NCI-H1092 treated with DMSO at 0.1 percent for 48 hours (cell line): ENCODE results near the gene GMCL2.
"Not testable (repeated sequence)": the region's sequence is repeated elsewhere in the genome, so short reads cannot be mapped to it uniquely, and the experiment has no call there.

ENCODE experiments used
- DNase-seq: peaks from one replicate; lab custom pipeline; 2025; lab: John Stamatoyannopoulos, UW

Gene GMCL2

DNA sequence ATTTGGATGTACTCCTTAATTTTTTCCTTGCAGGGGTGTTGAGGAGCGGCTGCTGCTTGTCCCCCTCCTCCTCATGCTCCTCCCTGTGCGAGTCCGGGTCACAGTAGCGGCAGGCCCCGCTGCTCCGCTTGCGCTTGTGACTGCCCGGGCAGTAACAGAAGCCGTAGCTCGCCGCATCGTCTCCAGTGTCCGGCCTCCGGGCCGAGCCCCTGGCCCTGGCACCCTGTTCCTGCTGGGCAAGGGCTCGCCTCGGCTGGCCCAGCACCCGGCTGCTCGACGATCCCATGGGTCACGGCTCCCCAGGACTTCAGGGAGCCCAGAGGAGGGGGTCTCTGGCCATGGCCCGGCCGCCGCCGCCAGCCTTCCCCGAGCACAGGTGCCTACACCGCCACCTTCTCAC is at the start of gene GMCL2:
GMCL2 (minus strand) TSS at position 358 of the 400 bp plus-strand sequence; CDS start at position 286, 72 bp downstream.
- DNase-seq, result no peak

- no peak for DNase-seq
Measured at GRCh38 chr5:178236679-178237078, 49.5 kb upstream of the GMCL2 start.

DNA sequence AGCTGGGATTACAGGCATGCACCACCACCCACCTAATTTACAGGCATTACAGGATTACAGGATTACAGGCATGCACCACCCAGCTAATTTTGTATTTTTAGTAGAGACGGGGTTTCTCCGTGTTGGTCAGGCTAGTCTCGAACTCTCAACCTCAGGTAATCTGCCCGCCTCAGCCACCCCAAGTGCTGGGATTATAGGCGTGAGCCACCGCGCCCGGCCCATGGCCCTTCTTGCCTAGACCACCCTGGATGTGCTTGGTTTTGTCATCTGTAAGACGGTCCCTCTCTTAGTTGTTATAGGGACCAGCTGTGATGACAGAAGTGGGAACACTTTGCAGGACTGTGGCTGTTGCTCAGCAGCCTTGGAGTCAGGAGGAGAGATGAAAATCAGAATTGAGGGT is 49.0 kb upstream of the GMCL2 start:
- DNase-seq, result no peak

DNA sequence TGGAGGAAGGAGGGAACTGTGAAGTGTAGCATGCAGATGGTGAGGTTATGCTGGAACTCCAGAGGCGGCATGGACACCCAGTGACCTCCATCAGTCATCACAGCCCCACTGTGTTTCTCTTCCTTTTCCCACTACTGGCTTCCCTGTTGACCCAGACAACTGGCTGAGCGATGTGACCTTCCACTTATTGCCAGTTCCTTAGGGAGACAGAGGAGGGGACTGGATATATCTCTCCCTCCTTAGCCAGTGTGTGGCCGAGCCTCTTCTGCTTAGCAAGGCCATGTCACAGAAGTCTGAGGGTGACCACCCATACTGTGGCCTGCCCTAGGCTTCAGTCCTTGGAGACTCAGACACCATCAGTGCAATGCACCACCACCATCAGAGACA is 48.4 kb upstream of the GMCL2 start:
- no peak for DNase-seq

DNA sequence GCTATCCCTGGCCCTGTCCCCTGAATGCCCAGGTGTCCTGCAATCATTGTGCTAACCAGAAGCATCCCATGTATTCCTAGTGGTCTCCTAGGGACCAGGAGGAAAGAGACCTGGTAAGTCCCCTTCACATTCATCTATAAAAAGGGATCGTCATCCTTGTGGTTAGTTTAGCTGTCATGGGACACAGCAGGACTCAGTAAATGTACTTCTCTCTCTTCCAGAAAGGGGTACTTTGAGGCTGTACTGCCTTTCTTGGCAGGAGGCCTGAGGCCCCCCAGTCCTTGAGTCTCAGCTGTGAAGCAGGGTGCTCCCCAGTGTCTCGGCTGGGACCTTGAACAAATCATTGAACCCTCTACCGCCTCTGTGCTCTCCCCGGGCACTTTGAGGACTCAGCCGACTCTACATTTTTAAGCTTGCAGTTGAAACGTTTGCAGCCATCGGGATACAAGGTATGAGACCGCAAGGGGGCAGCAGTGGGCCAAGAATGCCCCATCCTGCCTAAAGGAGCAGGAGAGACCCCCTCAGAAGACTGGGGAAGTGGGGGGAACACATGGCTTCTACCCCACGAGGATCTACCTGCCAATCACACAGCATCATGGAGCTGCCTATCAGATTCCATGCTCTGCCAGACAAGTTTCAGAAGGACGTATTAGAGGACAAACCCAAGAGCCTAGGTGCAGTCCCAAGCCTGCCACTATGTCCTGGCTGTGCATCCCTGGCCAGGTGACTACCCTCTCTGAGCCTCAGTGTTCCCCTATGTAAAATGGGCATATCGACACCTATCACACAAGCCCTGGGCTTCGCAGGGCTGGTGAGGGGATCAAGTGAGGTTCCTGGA is 47.8 kb upstream of the GMCL2 start:
- peak; percentile 31 for DNase-seq

DNA sequence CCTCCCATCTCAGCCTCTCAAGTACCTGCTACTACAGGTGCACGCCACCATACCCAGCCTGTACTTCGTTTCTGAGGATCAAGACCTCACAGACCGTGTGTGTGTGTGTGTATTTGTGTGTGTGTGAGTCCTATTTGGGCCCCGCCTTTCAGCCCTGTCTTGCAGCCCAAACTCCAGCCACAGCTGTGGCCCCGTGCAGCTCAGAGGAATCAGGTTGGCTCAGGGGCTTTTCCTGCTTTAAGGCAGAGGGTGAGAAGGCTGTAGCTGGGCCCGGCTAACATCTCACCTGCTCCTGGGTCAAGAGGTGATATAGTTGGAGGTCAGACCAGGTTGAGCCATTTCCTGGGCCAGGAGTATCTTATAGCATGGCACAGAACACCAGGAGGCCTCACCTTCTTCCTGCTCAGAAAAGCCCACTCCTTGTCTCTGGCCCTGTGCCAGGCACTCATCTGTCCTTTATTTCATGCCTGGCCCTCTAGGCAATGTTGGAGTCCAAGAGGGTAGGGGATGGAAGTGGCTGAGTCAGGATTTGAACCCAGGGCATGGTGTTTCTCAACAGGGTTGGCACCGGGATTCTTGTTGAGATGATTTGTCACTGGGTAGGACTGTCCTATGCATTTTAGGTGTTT is 47.1 kb upstream of the GMCL2 start:
- no peak for DNase-seq

- DNase-seq, result no peak
Measured at GRCh38 chr5:178232920-178233429, 45.8 kb upstream of the GMCL2 start.

DNA sequence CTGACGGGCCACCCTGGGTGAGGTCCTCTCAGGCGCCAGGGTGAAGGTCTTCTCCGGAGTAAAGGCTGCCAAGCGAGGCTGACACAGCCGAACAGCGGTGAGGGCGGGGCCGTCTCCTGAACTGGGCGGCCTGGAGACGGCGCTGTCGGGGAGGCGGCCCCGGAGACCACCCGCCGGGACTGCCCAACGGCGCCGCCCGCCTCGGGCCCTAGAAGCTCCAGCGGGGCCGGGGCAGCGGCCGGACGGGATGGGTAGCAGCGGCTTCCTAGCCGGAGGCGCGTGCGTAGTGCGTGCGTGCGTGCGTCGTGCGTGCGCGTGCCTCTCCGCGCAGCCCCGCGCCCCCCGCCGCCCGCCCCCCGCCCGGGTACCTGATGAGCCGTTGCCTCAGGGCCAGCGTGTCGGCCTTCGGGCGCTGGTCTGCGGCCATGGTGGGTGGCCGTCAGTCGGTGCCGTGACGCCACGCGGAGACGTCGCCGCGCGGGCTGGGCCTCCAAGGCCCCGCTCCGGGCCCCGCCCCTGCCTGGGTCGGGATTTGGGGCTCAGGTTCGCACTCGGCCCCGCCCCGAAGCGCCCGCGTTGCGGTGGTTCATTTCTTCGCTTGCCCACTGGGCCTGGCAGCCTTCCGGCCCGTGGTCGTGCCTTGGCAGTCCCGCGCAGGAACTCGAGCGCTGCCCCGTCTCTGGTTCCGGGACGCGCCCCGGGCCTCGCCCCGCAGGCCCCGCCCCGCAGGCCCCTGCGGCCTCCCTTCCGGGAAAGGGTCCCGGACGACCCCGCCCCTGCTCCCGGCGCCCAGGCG is 45.2 kb upstream of the GMCL2 start, which contains the start of gene PHYKPL:
PHYKPL (minus strand) TSS at position 679 of the 796 bp plus-strand sequence; CDS start at position 427, 252 bp downstream.
- DNase-seq, result peak; percentile 28

- DNase-seq, result no peak
Measured at GRCh38 chr5:178231539-178232123, 44.5 kb upstream of the GMCL2 start.

- DNase-seq, result no peak
Measured at GRCh38 chr5:178230879-178231538, 43.8 kb upstream of the GMCL2 start.

- DNase-seq, result no peak
Measured at GRCh38 chr5:178229861-178230260, 42.7 kb upstream of the GMCL2 start.

DNA sequence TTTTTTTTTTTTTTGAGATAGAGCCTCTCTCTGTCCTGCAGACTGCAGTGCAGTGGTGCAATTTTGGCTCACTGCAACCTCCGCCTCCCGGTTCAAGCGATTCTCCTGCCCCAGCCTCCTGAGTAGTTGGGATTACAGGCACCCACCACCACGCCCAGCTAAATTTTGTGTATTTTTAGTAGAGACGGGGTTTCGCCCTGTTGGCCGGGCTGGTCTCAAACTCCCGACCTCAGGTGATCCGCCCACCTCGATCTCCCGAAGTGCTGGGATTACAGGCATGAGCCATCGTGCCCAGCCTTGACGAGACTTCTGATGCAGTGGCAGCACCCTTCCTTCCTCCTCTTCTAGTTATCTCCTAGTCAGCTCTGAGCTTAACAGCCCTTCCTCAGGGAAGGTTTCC is 41.9 kb upstream of the GMCL2 start:
- not testable (repeated sequence) for DNase-seq

DNA sequence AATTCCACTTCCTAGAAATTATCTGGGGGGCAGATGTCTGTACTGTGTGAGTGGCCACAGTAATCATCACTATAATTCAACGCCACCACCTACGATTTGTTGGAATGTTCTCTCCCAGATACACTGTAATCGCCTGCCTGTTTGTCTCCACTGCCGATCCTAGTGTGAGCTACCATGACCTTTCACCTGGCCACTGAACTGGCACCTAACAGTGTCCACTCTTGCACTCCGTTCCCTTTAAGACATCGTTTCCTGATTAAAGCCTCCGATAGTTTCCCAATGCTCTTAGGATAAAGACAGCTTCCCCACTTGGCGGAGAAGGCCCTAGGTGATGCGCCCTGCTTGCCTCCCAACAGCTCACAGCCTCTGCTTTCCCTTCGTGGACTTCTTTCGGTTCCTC is 41.4 kb upstream of the GMCL2 start:
- no peak for DNase-seq

DNA sequence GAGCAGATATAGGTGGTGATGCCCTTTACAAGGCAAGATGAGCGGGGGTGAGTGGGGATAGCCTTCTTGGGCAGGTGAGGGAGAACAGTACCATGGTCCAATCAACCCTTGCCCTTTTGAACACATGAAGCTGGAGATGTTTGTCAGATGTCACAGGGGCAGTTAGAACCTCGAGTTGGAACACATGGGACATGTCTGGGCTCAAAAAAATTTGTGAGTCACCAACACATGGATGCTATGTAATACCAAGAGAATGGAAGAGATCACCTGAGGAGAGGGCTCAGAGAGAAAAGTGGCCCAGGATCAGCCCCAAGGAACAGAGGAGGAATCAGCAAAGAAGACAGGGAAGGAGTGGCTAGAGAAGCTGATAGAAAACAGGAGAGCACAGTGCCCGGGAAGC is 40.8 kb upstream of the GMCL2 start:
- DNase-seq, result no peak

GRCh38 chr5:178227138-178227659 is 40.0 kb upstream of the GMCL2 start:
- no peak for DNase-seq

- DNase-seq, result no peak
Measured at GRCh38 chr5:178225174-178225573, 38.0 kb upstream of the GMCL2 start.

DNA sequence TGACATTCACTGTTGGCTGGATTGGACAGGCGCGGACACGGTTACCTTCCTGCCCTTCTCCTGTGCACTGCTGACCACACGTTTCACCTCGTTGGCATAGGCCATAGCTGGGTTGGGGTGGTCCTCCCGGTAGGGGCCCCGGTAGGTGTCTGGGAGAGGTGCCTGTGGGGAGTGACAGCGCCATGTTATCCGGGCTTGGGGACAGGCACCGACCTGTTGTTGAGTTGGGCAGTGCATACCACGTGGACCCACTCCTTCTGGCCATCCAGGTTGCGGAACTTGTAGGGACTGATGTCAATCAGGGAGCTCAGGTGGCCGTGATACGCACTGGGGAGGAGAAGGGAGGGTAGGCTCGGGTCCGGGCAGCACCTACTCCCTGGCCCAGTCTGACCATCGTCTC is 37.2 kb upstream of the GMCL2 start:
- no peak for DNase-seq

DNA sequence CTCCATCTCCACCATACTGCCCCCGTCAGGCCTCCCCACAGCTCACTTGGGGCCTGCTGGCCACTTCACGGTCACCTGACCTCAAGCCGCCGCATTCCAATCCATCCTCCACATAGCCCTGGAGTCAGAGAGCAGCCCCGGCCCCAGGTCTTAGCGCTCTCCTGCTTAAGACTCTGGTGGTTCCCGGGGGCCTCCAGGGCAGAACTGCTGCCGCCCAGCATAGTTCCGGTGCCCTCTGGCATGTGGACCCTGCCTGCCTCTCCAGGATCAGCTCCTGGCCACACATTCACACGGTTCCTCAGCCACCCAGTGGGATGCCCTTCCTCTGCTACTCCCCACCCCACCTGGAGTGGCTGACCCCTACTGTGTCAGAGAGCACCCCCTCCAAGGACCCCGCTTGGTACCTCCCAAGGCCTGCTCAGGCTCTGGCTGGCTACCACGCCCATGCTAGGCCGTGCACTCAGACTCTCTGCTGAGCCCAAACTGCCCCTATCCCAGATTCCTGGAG is 36.7 kb upstream of the GMCL2 start:
- no peak for DNase-seq

DNA sequence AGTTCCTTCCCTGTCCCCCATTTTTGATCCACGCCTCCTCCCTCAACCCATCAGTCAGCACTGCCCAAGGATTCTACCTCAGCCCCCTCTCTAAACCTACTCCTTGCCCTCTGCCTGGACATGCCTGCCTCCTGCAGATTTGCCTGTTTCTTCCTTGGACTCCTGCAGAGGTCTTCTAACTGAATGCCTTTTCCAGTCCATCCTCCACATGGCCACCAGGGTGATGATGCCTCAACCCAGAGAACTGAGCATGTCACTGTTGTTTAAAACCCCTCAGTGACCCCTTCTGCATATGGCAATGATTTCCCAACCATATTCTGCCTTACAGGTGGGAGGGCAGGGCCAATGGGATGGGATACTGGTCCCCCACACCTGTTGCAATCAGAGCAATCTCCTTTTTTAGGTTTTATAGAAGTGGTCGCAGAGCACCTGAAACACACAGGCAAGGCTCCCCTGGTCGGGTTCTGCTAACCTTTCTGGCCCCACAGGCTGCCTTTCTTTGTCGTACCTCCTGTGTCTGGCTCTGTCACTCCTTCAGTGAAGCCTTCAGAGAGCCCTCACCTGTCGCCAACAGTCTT is 36.1 kb upstream of the GMCL2 start:
- DNase-seq, result no peak

DNA sequence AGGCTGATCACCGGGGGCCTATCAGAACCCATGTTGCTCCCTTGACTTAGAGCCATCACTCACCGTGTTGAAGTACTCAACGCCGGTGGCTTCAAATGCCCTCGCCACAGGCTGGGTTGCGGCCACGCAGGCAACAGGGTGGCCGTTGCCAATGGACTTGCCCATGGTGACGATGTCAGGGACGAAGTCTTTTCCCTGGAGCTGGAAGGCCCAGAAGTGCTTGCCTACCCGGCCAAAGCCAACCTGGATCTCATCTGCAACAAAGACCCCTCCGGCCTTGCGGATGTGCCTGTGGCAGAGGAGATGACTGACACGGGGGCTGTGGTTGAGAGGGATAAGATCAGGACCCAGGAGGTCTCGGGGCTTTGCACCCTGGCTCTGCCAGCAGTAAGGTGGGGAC is 35.1 kb upstream of the GMCL2 start:
- no peak for DNase-seq

GRCh38 chr5:178221853-178222252 is 34.7 kb upstream of the GMCL2 start:
- no peak for DNase-seq
